HT1080 (cell line): ENCODE measurements around the gene DIAPH2. TPM values are rescaled to one million over a fixed set of nuclear protein-coding genes. Genes with fewer than 3 reads are reported as not detected.

Experiments
- DNase-seq: peaks from one replicate; pipeline ENCODE4 v3.0.0-alpha.2; 2015; ENCODE audit warnings: low read depth
- small RNA-seq: library from RNA; depleted of rRNA; stranded (forward); fragments of <200 nt; gene quantifications from one replicate; pipeline ENCODE3, GENCODE V24; 2014
- total RNA-seq: library from RNA; depleted of rRNA; stranded (reverse); fragments of >200 nt; shearing (Covaris generic); gene quantifications from 2 replicates; pipeline ENCODE4 v1.2.3, GENCODE V29; 2014; rRNA removed

The DIAPH2 gene
- total RNA-seq, 1 experiment from 2014 or later = 7.6 TPM

DNA sequence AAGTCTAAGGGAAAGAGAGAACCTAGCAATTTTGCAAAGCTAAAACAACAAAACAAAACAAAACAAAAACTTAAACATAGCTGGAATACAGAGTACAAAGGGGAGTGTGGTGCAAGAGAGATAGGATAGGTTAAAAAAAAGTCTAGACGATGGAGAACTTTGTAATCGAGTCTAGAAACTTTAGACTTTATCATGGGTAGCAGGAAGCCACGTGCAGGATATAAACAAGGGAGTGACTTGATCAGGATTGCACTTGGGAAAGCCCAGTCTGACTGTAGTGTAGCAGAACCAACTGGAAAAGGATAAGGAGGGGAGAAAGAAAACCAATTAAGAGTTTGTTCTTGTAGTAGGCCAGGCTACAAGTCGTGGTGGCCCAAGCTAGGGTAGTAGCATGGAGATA is 949.2 kb downstream of the DIAPH2 start:
- no peak for DNase-seq

DNA sequence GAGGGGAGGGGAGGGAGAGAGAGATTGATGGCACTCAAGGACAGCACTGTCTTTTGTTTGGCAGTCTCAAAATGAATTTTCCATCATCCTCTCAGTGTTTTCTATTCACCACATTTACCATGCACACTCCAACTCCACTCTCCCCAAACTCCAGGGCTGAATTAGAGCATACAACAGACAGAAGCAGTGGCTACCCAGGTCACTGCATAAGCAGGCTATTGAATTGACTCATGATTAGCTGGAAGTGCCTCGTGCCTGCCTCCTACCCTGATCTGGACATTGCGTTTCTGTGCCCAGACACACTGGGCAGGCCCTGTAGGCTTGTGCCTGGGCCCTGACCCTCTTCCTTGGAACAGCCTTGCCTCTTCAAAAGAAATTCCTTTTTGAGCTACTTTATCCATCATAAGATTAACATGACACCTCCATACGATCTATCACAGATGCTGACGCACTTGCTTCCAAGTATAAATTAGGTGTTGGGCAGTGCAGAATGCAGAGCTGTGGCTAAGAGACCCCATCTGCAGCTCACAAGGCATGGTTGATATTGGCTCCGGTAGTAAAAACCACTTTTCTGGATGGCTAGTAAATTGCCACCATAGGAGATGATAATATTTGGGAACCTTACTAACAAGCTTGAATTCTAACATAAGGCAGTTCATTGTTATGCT is 952.0 kb downstream of the DIAPH2 start:
- DNase-seq = no peak

- no peak for DNase-seq
Observed at GRCh38 chrX:97637289-97637688, 952.6 kb downstream of the DIAPH2 start.

- DNase-seq = no peak
Observed at GRCh38 chrX:97638621-97639020, 954.0 kb downstream of the DIAPH2 start.

GRCh38 chrX:97639526-97639925 is 954.9 kb downstream of the DIAPH2 start:
- DNase-seq = no peak

Small RNA genes within 50 kb of the gene (small RNA-seq; reads per million reads assigned to genes)
- not detected for gene RF00017
- gene RF00019 = not detected
- gene RN7SL74P = not detected

Other genes with a start within 250 kb of the DIAPH2 start
- gene RPA4, start 199.1 kb downstream of the DIAPH2 start, total RNA-seq = not detected in 2 replicates